Posterior vena cava (tissue), 2 donors: ENCODE data around the gene MAP6. TPM values are rescaled to one million over a fixed set of nuclear protein-coding genes. Genes with fewer than 3 reads are reported as not detected.

Source experiments
- DNase-seq: peaks from one replicate; pipeline ENCODE4 v3.0.0-alpha.2; 2020; ENCODE audit warnings: low spot score
- intact Hi-C, 2 donors: fragments of 100-400 bp; cut with DNase I; formaldehyde crosslinking; loops; one replicate each; pipeline versions ENCODE4 v1.14.1 to v1.14.2; 2022 to 2023
- total RNA-seq, 2 donors: library from RNA; stranded (reverse); fragmentation: NEBNext Ultra II Directional; extraction: Animal tissue kit (Norgen Biotek cat#: 25700); gene quantifications; one replicate each; pipeline ENCODE4 v1.2.1, GENCODE V29; 2021
- donor health status: DM: yes; HTN: yes; CAD: no.
- donor health status: DM: yes; HTN: yes; CAD: no.

Gene MAP6
- total RNA-seq, 2 donors from 2014 or later = 11.6 TPM

- intact Hi-C loops = no loop called here
- no peak for DNase-seq
Observed at GRCh38 chr11:75562836-75563484, 105.9 kb downstream of the MAP6 start.

GRCh38 chr11:75562048-75562835, 106.6 kb downstream of the MAP6 start, which contains the start of gene SERPINH1:
Gene SERPINH1 (plus strand): TSS chr11:75562253. CDS start chr11:75566350, 4,097 bp downstream.
- intact Hi-C loops = no loop called here
- DNase-seq = peak; percentile 96

GRCh38 chr11:75561426-75562047, 107.3 kb downstream of the MAP6 start:
- intact Hi-C loops = no loop called here
- no peak for DNase-seq

GRCh38 chr11:75560644-75561043, 108.2 kb downstream of the MAP6 start:
- no peak for DNase-seq
- intact Hi-C loops = no loop called here

- DNase-seq = no peak
- intact Hi-C loops = no loop called here
Observed at GRCh38 chr11:75558939-75559843, 109.6 kb downstream of the MAP6 start.

GRCh38 chr11:75557666-75558494, 111.0 kb downstream of the MAP6 start:
- intact Hi-C loops = no loop called here
- DNase-seq = peak; percentile 90

GRCh38 chr11:75556275-75556674, 112.6 kb downstream of the MAP6 start:
- intact Hi-C loops = no loop called here
- no peak for DNase-seq

GRCh38 chr11:75555079-75555811, 113.6 kb downstream of the MAP6 start:
- intact Hi-C loops = no loop called here
- DNase-seq = no peak

GRCh38 chr11:75554258-75555022, 114.4 kb downstream of the MAP6 start:
- DNase-seq = peak; percentile 98
- intact Hi-C loops = no loop called here

- intact Hi-C loops = loop anchor here in 1 of 2 donors (2.0 kb wide), 1 partner anchor 17 kb away; no protein-coding TSS in a partner anchor
- DNase-seq = no peak
Observed at GRCh38 chr11:75553889-75554257, 115.0 kb downstream of the MAP6 start.

GRCh38 chr11:75553182-75553581, 115.7 kb downstream of the MAP6 start:
- intact Hi-C loops = loop anchor here in 1 of 2 donors (2.0 kb wide), 1 partner anchor 18 kb away; no protein-coding TSS in a partner anchor
- no peak for DNase-seq

- intact Hi-C loops = loop anchor here (2.0 to 5.0 kb wide), 3 partner anchors 15 to 248 kb away; no protein-coding TSS in a partner anchor
- DNase-seq = no peak
Observed at GRCh38 chr11:75549370-75549958, 119.4 kb downstream of the MAP6 start.

GRCh38 chr11:75548595-75549272, 120.1 kb downstream of the MAP6 start:
- intact Hi-C loops = loop anchor here (2.0 to 5.0 kb wide), 3 partner anchors 16 to 249 kb away; no protein-coding TSS in a partner anchor
- no peak for DNase-seq

GRCh38 chr11:75547617-75548058, 121.2 kb downstream of the MAP6 start:
- intact Hi-C loops = loop anchor here (2.0 to 5.0 kb wide), 3 partner anchors 17 to 250 kb away; no protein-coding TSS in a partner anchor
- DNase-seq = no peak

- DNase-seq = no peak
- intact Hi-C loops = loop anchor here (5.0 kb wide), 2 partner anchors 35 to 250 kb away; no protein-coding TSS in a partner anchor
Observed at GRCh38 chr11:75547177-75547576, 121.7 kb downstream of the MAP6 start.

GRCh38 chr11:75543806-75544205, 125.0 kb downstream of the MAP6 start:
- no peak for DNase-seq
- intact Hi-C loops = no loop called here
